Measurements from ENCODE around the gene TMEM132A.

The TMEM132A gene

DNA sequence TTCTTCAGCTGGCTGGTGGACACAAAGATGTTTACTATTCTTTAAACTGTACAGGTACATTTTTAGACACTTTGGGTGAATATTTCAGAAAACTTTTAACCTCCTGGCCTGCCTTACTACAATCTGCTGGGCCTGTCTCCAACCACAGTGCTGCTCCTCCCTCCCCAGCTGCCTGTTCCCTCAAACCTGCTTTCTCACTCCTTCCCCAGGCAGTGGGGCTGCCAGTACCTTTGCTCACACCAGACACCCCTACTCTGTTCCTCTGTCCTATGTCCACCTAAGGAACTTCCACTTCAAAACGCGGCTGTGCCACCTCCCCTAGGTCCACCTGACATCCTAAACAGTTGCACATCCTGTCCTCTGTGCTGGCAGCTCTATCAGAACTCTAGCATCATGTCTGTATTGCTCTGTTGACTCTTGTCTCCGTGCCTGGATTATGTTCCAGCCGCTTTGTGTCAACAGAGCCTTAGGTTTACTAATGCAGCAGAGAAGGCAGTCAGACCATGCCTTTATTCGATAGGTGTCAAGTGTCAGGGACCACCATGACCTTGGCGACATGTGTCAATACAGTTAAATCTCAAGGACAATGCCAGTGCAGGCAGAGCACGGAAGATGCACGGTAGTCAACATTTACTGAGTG is 43.5 kb upstream of the TMEM132A start:
- TF ChIP-seq ZFX (IDR thresholded peaks at IDR 0.05; ENCODE audit: borderline replicate concordance): no peak
- TF ChIP-seq, protein P1, sequence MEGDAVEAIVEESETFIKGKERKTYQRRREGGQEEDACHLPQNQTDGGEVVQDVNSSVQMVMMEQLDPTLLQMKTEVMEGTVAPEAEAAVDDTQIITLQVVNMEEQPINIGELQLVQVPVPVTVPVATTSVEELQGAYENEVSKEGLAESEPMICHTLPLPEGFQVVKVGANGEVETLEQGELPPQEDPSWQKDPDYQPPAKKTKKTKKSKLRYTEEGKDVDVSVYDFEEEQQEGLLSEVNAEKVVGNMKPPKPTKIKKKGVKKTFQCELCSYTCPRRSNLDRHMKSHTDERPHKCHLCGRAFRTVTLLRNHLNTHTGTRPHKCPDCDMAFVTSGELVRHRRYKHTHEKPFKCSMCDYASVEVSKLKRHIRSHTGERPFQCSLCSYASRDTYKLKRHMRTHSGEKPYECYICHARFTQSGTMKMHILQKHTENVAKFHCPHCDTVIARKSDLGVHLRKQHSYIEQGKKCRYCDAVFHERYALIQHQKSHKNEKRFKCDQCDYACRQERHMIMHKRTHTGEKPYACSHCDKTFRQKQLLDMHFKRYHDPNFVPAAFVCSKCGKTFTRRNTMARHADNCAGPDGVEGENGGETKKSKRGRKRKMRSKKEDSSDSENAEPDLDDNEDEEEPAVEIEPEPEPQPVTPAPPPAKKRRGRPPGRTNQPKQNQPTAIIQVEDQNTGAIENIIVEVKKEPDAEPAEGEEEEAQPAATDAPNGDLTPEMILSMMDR (IDR thresholded peaks at IDR 0.05): no peak
- no peak overlapping the region for H3K27ac ChIP-seq

DNA sequence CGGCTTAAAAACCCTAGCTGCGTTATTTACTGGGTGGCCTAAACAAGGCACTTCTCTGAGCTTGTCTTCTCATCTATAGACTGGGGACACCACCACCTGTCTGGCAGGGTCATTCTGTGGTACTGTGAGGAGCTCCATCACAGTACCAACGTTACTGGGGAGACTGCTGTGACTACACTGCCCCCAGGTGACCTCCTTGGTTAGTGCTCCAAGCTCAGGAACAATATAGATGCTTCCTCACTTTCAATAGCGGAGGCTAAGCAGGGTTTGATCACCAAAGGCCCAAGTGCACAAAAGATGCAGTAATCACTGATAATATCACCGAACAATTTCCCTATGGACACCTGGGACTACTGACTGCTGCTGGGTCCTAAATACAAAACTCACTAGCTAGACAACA is 36.7 kb upstream of the TMEM132A start:
- H3K27ac ChIP-seq: no peak overlapping the region; the same call in 1 of the 2 replicates

DNA sequence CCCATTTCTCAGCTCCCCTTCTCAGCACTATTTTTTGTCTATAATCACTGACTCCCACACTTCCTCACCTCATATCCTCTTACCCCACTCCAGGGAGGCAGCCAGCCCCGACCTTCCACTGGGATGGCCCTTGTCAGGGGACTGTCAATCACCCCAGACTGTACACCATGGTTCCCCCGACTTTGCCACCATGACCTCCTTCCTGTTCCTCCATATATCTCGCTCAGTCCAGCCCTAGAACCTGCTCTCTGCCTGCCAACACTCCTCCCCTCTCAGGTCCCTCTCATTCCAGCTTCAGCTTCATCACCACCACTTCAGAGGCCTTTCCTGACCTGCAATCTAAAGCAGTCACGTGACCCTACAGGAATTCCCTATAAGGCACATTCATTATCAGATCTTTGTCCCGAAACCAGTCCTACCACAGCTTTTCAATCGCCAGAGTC is 34.4 kb upstream of the TMEM132A start:
- peak overlapping the region; percentile 32 for H3K27ac ChIP-seq
- TF ChIP-seq ZFX (IDR thresholded peaks at IDR 0.05; ENCODE audit: borderline replicate concordance): no peak
- TF ChIP-seq, protein P1 (IDR thresholded peaks at IDR 0.05): no peak

More for the DNA sequence above, 36.7 kb upstream of the TMEM132A start:
- no peak for TF ChIP-seq ZFX (IDR thresholded peaks at IDR 0.05; ENCODE audit: borderline replicate concordance)
- TF ChIP-seq, protein P1 (IDR thresholded peaks at IDR 0.05): peak; percentile 50

DNA sequence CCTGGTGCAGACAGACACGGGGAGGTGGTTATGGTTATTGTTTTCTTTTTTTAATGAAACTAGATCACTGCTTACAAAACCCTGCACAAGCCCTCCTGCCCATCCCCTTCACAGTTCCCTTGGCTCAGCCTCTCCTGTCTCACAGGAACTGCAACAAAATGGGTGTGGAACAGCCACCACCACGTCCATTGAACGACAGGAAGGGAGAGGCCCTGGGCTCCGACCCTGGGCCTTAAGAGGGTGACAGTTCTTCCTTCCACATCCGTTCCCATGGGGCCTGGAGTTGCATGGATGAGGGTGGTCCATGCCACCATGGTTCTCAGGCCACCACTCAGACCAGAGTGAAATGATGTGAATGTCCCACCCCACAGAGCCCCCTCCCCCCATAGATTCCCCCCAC is 33.6 kb upstream of the TMEM132A start:
- H3K27ac ChIP-seq: peak overlapping the region; percentile 32
- TF ChIP-seq ZFX (IDR thresholded peaks at IDR 0.05; ENCODE audit: borderline replicate concordance): no peak
- TF ChIP-seq, protein P1 (IDR thresholded peaks at IDR 0.05): no peak

DNA sequence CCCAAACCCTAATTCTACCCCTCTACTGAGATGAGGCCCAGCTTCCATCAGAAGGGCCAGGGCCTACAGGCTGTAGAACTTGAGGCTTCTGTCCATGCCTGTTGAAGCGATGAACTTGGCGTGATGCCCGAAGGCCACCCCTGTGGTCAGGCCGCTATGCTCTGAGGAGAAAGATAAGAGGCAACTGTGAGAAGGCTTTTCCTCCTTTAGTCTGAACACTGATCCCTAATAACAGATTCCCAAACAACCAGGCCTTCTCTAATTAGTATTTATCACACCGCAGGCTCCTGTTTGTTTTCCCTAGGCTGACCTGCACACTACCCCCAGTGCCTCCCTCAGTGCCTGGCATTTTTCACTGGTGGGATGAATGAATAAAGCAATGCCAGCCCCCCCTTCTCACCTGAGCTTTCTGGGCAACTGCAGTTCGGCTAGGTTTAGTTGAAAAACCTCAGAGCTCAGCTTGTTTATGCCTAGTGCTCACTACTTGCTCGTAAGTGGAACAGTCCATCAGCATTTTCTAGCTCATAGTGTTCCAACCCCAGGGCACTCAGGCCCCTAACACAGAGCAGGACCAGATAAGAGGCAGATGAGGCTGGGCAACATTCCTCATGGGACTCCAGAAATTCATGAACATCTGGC is 33.0 kb upstream of the TMEM132A start:
- TF ChIP-seq, protein P1 (IDR thresholded peaks at IDR 0.05): no peak
- TF ChIP-seq ZFX (IDR thresholded peaks at IDR 0.05; ENCODE audit: borderline replicate concordance): no peak
- no peak overlapping the region for H3K27ac ChIP-seq

DNA sequence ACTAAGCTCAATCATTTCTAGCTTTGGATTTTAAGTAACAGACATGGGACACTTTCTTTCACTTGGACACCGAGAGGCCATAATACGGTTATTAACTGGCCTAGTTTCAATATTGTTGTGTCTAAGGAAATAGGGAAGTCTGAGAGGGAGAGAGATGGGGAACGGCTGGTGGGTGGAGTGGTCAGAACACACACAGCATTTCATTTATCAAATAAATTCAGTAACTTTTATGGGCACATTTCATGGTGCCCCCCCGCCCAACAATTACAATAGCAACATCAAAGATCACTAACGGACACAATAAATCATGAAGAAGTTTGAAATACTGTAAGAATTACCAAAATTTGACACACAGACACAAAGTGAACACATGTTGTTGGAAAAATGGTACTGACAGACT is 28.6 kb upstream of the TMEM132A start:
- TF ChIP-seq, protein P1 (IDR thresholded peaks at IDR 0.05): no peak
- no peak overlapping the region for H3K27ac ChIP-seq

DNA sequence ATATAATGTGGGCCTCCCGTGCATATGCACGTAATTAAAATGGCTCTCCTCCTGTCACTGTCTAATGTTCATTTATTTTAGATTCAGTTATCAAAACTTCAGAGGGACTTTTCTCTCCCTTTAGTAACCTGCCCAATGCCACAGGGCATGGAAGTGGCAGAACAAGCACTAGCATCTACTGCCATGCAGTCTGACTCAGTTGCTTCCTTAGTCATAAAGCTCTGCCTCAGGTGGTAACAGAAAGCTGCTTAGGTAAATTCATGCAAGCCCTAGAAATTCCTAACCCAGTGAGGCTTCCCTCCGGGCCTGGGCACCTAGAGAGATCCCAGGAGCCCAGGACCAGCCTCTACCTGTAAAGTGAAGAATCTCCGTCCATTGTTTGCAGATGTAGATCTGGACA is 26.8 kb upstream of the TMEM132A start:
- H3K27ac ChIP-seq: no peak overlapping the region
- no peak for TF ChIP-seq ZFX (IDR thresholded peaks at IDR 0.05; ENCODE audit: borderline replicate concordance)
- TF ChIP-seq, protein P1 (IDR thresholded peaks at IDR 0.05): no peak

All from 22Rv1 (cell line).